Measurements from ENCODE around the gene ASTN2. TPM values are rescaled to one million over a fixed set of nuclear protein-coding genes. Genes with fewer than 3 reads are reported as not detected.

Gene ASTN2
- total RNA-seq, 1 experiment from 2014 or later: 4.8 TPM

- DNase-seq (ENCODE audit: low read depth, low spot score): no peak
- no peaks in the 10 kb centered on the region for H3K9me2 ChIP-seq (ENCODE audit: insufficient read depth)
- no TSS peak for BruUV-seq (replicated peaks)
- no peak overlapping the region for H2AFZ ChIP-seq (ENCODE audit: low read depth, low read length, poor library complexity, severe bottlenecking)
- H3K36me3 ChIP-seq (ENCODE audit: control insufficient read depth in 1 of 2, insufficient read depth in 2 of 2, low read length in 2 of 2): no peaks in the 10 kb centered on the region
- ChIA-PET CTCF (no interaction called here), POLR2A (no interaction called here), RAD21 (ENCODE audit: low non-redundant PET in 1 of 2, low total read pairs in 2 of 2, uncharacterized antibody in 2 of 2, unreplicated experiment in 2 of 2) (no interaction called here)
- TF ChIP-seq EGR1 (IDR thresholded peaks at IDR 0.05; ENCODE audit: low read depth): no peak
- no peak for TF ChIP-seq RAD21 (IDR thresholded peaks at IDR 0.05; ENCODE audit: low read depth)
- TF ChIP-seq TCF7L2 (IDR thresholded peaks at IDR 0.05; ENCODE audit: borderline replicate concordance, extremely low read depth, insufficient read depth, insufficient read length): no peak
- no peak overlapping the region for H3K27ac ChIP-seq (ENCODE audit: low read depth, low read length)
- no peak for ATAC-seq
- intact Hi-C loops (cut with micrococcal nuclease): loop anchor here (10.0 kb wide), 1 partner anchor 60 kb away; no protein-coding TSS in a partner anchor
- peaks cover 34% of the 10 kb centered on the region for H3K27me3 ChIP-seq (ENCODE audit: insufficient read depth, low read length)
- no peaks in the 10 kb centered on the region for H3K4me1 ChIP-seq (ENCODE audit: control insufficient read depth in 1 of 2, insufficient read depth in 2 of 2, low read length in 2 of 2)
- no peaks in the 10 kb centered on the region for H3K79me2 ChIP-seq (ENCODE audit: insufficient read depth, low read length)
- H4K20me1 ChIP-seq (ENCODE audit: insufficient read depth): no peaks in the 10 kb centered on the region
- no peak overlapping the region for H3K4me2 ChIP-seq (ENCODE audit: low read length)
- H3K9ac ChIP-seq (ENCODE audit: low read length): no peak overlapping the region
- no peaks in the 10 kb centered on the region for H3K9me3 ChIP-seq (ENCODE audit: control insufficient read depth in 1 of 2, insufficient read depth in 1 of 2, low read depth in 1 of 2, low read length in 2 of 2)
- H3K4me3 ChIP-seq (replicated peaks in 1 of 2; ENCODE audit: low read depth in 1 of 2, low read length in 2 of 2): no peak overlapping the region
Measured at GRCh38 chr9:116765011-116765410, 649.8 kb downstream of the ASTN2 start.

GRCh38 chr9:116763770-116764169 lies 651.1 kb downstream of the ASTN2 start:
- no TSS peak for BruUV-seq (replicated peaks)
- no peaks in the 10 kb centered on the region for H3K4me1 ChIP-seq (ENCODE audit: control insufficient read depth in 1 of 2, insufficient read depth in 2 of 2, low read length in 2 of 2)
- no peaks in the 10 kb centered on the region for H3K79me2 ChIP-seq (ENCODE audit: insufficient read depth, low read length)
- no peak for DNase-seq (ENCODE audit: low read depth, low spot score)
- H3K9me3 ChIP-seq (ENCODE audit: control insufficient read depth in 1 of 2, insufficient read depth in 1 of 2, low read depth in 1 of 2, low read length in 2 of 2): no peaks in the 10 kb centered on the region
- no peak overlapping the region for H2AFZ ChIP-seq (ENCODE audit: low read depth, low read length, poor library complexity, severe bottlenecking)
- no peak overlapping the region for H3K4me3 ChIP-seq (replicated peaks in 1 of 2; ENCODE audit: low read depth in 1 of 2, low read length in 2 of 2)
- CTCF ChIA-PET: no interaction called here
- intact Hi-C loops (cut with micrococcal nuclease): loop anchor here (10.0 kb wide), 1 partner anchor 61 kb away; no protein-coding TSS in a partner anchor
- H3K27me3 ChIP-seq (ENCODE audit: insufficient read depth, low read length): peaks cover 34% of the 10 kb centered on the region
- no peaks in the 10 kb centered on the region for H3K9me2 ChIP-seq (ENCODE audit: insufficient read depth)
- H3K36me3 ChIP-seq (ENCODE audit: control insufficient read depth in 1 of 2, insufficient read depth in 2 of 2, low read length in 2 of 2): no peaks in the 10 kb centered on the region
- POLR2A ChIA-PET: no interaction called here
- H3K4me2 ChIP-seq (ENCODE audit: low read length): no peak overlapping the region
- RAD21 ChIA-PET (ENCODE audit: low non-redundant PET in 1 of 2, low total read pairs in 2 of 2, uncharacterized antibody in 2 of 2, unreplicated experiment in 2 of 2): no interaction called here
- no peaks in the 10 kb centered on the region for H4K20me1 ChIP-seq (ENCODE audit: insufficient read depth)
- ATAC-seq: no peak
- H3K27ac ChIP-seq (ENCODE audit: low read depth, low read length): no peak overlapping the region
- H3K9ac ChIP-seq (ENCODE audit: low read length): no peak overlapping the region
- TF ChIP-seq POLR2AphosphoS5 (IDR thresholded peaks at IDR 0.05; ENCODE audit: low read depth, low read length) (no peak), EGR1 (IDR thresholded peaks at IDR 0.05; ENCODE audit: low read depth) (no peak), SP1 (IDR thresholded peaks at IDR 0.05; ENCODE audit: low read depth) (no peak), CTCF (IDR thresholded peaks at IDR 0.05 in 2 of 3, conservative IDR thresholded peaks at IDR 0.05 in 1 of 3; ENCODE audit: borderline replicate concordance in 1 of 3, insufficient read depth in 1 of 3, low read depth in 2 of 3, low read length in 2 of 3) (no peak), RAD21 (IDR thresholded peaks at IDR 0.05; ENCODE audit: low read depth) (no peak), CBX3 (IDR thresholded peaks at IDR 0.05; ENCODE audit: low read depth) (no peak), POLR2A (IDR thresholded peaks at IDR 0.05; ENCODE audit: borderline replicate concordance, extremely low read depth, insufficient read depth, insufficient read length) (no peak), MAX (IDR thresholded peaks at IDR 0.05) (no peak), ELF1 (IDR thresholded peaks at IDR 0.05; ENCODE audit: borderline replicate concordance, low read depth) (no peak), REST (IDR thresholded peaks at IDR 0.05; ENCODE audit: low read depth) (no peak), FOSL1 (IDR thresholded peaks at IDR 0.05; ENCODE audit: low read depth) (no peak), ZBTB33 (IDR thresholded peaks at IDR 0.05; ENCODE audit: extremely low read depth, insufficient replicate concordance, low read length) (no peak)
